Measurements from ENCODE around the gene NFATC2. TPM values are rescaled to one million over a fixed set of nuclear protein-coding genes. Genes with fewer than 3 reads are reported as not detected.

The NFATC2 gene
- total and polyA plus RNA-seq, 7 donors, result 1.4 to 16.9 (median 5.0) TPM

DNA sequence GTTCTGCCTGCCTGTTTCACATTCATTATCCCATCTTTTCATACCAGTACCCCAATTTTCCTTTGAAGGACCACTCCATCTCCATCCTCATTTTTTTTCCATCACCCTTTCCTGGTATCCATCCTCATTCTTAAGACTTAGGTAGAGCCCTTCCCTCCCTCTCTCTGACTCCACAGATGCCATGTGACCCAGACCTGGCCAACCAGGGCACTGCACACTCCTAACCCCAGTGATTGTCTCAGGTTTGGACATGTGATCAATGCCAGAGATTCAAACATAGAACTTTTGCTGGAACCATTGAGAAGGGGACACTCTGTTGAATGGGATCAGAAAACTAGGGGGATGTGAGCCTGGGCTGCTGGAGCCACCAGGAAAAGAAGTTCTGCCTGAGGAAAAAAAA, 39.1 kb upstream of the NFATC2 start:
- no peak for DNase-seq
- TF ChIP-seq EP300 (IDR thresholded peaks at IDR 0.05), result no peak
- TF ChIP-seq, protein P1, sequence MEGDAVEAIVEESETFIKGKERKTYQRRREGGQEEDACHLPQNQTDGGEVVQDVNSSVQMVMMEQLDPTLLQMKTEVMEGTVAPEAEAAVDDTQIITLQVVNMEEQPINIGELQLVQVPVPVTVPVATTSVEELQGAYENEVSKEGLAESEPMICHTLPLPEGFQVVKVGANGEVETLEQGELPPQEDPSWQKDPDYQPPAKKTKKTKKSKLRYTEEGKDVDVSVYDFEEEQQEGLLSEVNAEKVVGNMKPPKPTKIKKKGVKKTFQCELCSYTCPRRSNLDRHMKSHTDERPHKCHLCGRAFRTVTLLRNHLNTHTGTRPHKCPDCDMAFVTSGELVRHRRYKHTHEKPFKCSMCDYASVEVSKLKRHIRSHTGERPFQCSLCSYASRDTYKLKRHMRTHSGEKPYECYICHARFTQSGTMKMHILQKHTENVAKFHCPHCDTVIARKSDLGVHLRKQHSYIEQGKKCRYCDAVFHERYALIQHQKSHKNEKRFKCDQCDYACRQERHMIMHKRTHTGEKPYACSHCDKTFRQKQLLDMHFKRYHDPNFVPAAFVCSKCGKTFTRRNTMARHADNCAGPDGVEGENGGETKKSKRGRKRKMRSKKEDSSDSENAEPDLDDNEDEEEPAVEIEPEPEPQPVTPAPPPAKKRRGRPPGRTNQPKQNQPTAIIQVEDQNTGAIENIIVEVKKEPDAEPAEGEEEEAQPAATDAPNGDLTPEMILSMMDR (IDR thresholded peaks at IDR 0.05), result no peak
- no peak for TF ChIP-seq POLR2A (IDR thresholded peaks at IDR 0.05)
- no peak for TF ChIP-seq POLR2AphosphoS5 (IDR thresholded peaks at IDR 0.05)
- no peak overlapping the region for H3K4me3 ChIP-seq
- no peaks in the 10 kb centered on the region for H3K36me3 ChIP-seq
- no peaks in the 10 kb centered on the region for H3K27me3 ChIP-seq
- H3K4me1 ChIP-seq, result no peaks in the 10 kb centered on the region
- H3K9me3 ChIP-seq, result no peaks in the 10 kb centered on the region
- intact Hi-C loops (cut with DNase I), result no loop called here
- no peak overlapping the region for H3K27ac ChIP-seq

DNA sequence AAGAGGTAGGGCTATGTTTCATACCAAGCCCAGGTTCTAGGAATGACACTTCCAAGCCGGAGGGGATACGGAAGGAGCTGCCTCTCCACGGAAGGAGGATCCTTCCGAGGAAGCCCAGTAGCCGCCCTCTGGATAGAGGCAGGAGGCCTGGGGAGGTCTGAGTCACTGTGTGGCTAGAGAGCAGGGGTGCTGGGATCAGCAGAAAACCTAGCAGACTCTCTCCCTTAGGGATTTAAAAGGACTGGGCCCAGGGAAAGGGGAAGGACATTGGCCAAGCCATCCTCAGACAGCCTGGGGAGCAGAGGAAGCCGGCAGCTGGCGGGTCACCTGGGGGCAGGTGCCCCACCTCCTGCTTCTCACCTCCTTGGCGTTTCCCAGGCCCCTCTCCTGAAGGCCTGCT, 36.6 kb upstream of the NFATC2 start:
- no peaks in the 10 kb centered on the region for H3K9me3 ChIP-seq
- TF ChIP-seq POLR2AphosphoS5 (IDR thresholded peaks at IDR 0.05), result no peak
- TF ChIP-seq EP300 (IDR thresholded peaks at IDR 0.05), result no peak
- TF ChIP-seq POLR2A (IDR thresholded peaks at IDR 0.05), result no peak
- TF ChIP-seq, protein P1 (IDR thresholded peaks at IDR 0.05), result no peak
- H3K27ac ChIP-seq, result no peak overlapping the region
- 81 to 82% methylated on average over 8 of the region's 8 CpGs for WGBS, 2 donors
- intact Hi-C loops (cut with DNase I), result no loop called here
- H3K27me3 ChIP-seq, result no peaks in the 10 kb centered on the region
- no peaks in the 10 kb centered on the region for H3K36me3 ChIP-seq
- no peaks in the 10 kb centered on the region for H3K4me1 ChIP-seq
- DNase-seq, result no peak
- H3K4me3 ChIP-seq, result no peak overlapping the region

DNA sequence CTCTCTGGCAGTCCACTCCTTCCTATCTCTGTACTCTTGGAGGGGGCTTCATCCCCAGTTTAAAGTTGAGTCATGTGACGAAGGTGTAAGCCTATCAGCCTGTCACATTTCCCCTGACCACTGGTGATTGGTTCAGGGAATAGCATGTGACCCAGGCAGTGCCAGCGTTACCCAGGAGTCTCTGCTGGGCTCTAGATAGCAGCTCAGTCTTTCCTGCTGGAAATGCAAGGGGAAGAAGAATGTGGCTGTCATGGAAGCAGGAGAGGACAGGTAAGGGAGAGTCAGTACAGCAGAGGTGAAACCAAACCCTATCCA, 35.6 kb upstream of the NFATC2 start:
- Histone ChIP-seq H3K27ac (no peak overlapping the region), H3K9me3 (no peaks in the 10 kb centered on the region), H3K4me1 (no peaks in the 10 kb centered on the region), H3K36me3 (no peaks in the 10 kb centered on the region), H3K4me3 (no peak overlapping the region), H3K27me3 (no peaks in the 10 kb centered on the region)
- WGBS, 2 donors, result 80 to 93% methylated on average over 2 of the region's 2 CpGs
- no peak for DNase-seq
- intact Hi-C loops (cut with DNase I), result no loop called here
- TF ChIP-seq EP300 (IDR thresholded peaks at IDR 0.05) (no peak), POLR2AphosphoS5 (IDR thresholded peaks at IDR 0.05) (no peak), POLR2A (IDR thresholded peaks at IDR 0.05) (no peak)
- TF ChIP-seq, protein P1 (IDR thresholded peaks at IDR 0.05), result no peak

DNA sequence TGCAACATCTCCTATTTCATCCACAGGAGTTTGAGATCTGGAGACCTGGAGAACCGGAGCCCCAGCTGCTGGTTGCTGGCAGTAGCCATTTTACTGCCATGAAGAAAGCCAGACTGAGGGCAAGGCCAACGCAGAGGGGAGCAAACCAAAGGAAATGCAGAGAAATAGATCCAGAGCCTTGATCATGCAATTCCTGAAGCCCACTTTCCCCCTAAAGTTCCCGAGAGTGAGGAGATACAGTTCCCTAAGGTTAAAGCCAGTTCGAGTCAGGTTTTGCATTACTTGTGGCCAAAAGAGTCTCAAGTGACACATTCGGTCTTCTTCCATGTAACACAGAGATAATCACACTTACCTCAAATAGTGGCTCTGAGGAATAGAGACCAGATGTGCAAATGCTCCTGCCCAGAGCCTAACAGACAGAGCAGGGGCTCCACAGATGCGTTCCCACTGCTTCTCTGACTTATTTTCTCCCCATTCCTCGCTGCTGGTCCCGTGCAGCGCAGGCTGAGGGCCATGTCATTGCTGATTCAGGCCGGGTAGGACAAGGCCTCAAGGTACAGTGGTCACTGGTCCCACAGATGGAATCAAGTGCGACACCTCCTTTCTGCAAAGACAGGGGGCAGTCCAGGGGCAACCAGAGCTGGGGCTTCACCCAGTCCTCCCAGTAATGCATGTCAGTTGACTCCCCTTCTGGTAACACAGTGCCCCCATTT, 35.1 kb upstream of the NFATC2 start:
- DNase-seq, result no peak
- H3K9me3 ChIP-seq, result no peaks in the 10 kb centered on the region
- intact Hi-C loops (cut with DNase I), result no loop called here
- no peak for TF ChIP-seq POLR2AphosphoS5 (IDR thresholded peaks at IDR 0.05)
- no peak for TF ChIP-seq POLR2A (IDR thresholded peaks at IDR 0.05)
- TF ChIP-seq, protein P1 (IDR thresholded peaks at IDR 0.05), result no peak
- TF ChIP-seq EP300 (IDR thresholded peaks at IDR 0.05), result no peak
- H3K27ac ChIP-seq, result no peak overlapping the region
- H3K4me1 ChIP-seq, result no peaks in the 10 kb centered on the region
- H3K4me3 ChIP-seq, result no peak overlapping the region
- no peaks in the 10 kb centered on the region for H3K27me3 ChIP-seq
- no peaks in the 10 kb centered on the region for H3K36me3 ChIP-seq
- WGBS, 2 donors, result 93 to 94% methylated on average over 11 of the region's 11 CpGs

DNA sequence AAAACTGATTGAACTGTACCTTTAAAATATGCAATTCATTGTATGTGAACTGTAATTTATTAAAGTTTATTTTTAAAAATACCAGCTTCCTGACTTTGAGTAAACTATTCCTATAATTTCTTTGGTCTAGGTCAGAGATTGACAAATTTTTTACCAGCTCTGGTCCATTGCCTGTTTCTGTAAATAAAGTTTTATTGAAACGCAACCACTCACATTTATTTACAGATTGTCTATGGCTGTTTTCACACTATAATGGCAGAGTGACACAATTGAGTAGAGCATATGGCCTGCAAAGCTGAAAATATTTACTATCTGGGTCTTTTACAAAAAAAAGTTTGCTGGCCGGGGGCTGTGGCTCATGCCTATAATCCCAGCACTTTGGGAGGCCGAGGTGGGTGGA, 33.0 kb upstream of the NFATC2 start:
- intact Hi-C loops (cut with DNase I), result no loop called here
- no peak overlapping the region for H3K27ac ChIP-seq
- no peak for DNase-seq
- no peaks in the 10 kb centered on the region for H3K9me3 ChIP-seq
- H3K4me1 ChIP-seq, result peaks cover 0 to 6% (median 3%) of the 10 kb centered on the region in 4 donors
- H3K4me3 ChIP-seq, result no peak overlapping the region
- no peaks in the 10 kb centered on the region for H3K36me3 ChIP-seq
- H3K27me3 ChIP-seq, result no peaks in the 10 kb centered on the region
- WGBS, 2 donors, result 87 to 91% methylated on average over 3 of the region's 3 CpGs
- TF ChIP-seq POLR2AphosphoS5 (IDR thresholded peaks at IDR 0.05) (no peak), POLR2A (IDR thresholded peaks at IDR 0.05) (no peak), EP300 (IDR thresholded peaks at IDR 0.05) (no peak)
- TF ChIP-seq, protein P1 (IDR thresholded peaks at IDR 0.05), result no peak
